CD14-positive monocyte (primary cell): ENCODE results near the gene UNC93A. TPM values are rescaled to one million over a fixed set of nuclear protein-coding genes. Genes with fewer than 3 reads are reported as not detected.
"Not testable (repeated sequence)": the region's sequence is repeated elsewhere in the genome, so short reads cannot be mapped to it uniquely, and the experiment has no call there.

Experiments
- DNase-seq, 3 donors: peaks; one replicate each; pipeline ENCODE4 v3.0.0-alpha.2; 2011 to 2022
- H2AFZ ChIP-seq: 2 replicates; pipeline ENCODE4 v1.6.0; 2012; ENCODE audit warnings: mild to moderate bottlenecking, low read depth, low read length, inconsistent platforms; ENCODE audit not compliant: insufficient read depth, poor library complexity, severe bottlenecking
- H3K27ac ChIP-seq, 2 donors: 1 replicate in 1 of 2; 2 replicates in 1 of 2; pipeline ENCODE4 v1.5.1; 2012 to 2013; ENCODE audit warnings: low read length in 2 of 2, control low read depth in 1 of 2, inconsistent platforms in 1 of 2, low read depth in 1 of 2, mild to moderate bottlenecking in 1 of 2
- H3K27me3 ChIP-seq, 2 donors: one replicate each; pipeline versions ENCODE4 v1.6.0 to v1.6.1; 2011 to 2013; ENCODE audit warnings: low read length in 2 of 2; ENCODE audit not compliant: control insufficient read depth in 2 of 2, insufficient read depth in 2 of 2
- H3K36me3 ChIP-seq, 2 donors: replicated peaks in 1 of 2; 1 replicate in 1 of 2; 2 replicates in 1 of 2; pipeline versions ENCODE4 v1.5.1 to v1.6.1; 2012 to 2013; ENCODE audit warnings: low read length in 2 of 2, control low read depth in 1 of 2, inconsistent platforms in 1 of 2, mild to moderate bottlenecking in 1 of 2; ENCODE audit not compliant: insufficient read depth in 2 of 2, control insufficient read depth in 1 of 2
- H3K4me1 ChIP-seq, 2 donors: 1 replicate in 1 of 2; 2 replicates in 1 of 2; pipeline versions ENCODE4 v1.5.1 to v1.6.1; 2012 to 2013; ENCODE audit warnings: low read length in 2 of 2, control low read depth in 1 of 2, inconsistent platforms in 1 of 2, mild to moderate bottlenecking in 1 of 2, moderate library complexity in 1 of 2; ENCODE audit not compliant: insufficient read depth in 2 of 2, control insufficient read depth in 1 of 2
- H3K4me2 ChIP-seq: replicated peaks from 2 replicates; pipeline ENCODE3; 2012; ENCODE audit warnings: low read length, moderate library complexity, mild to moderate bottlenecking; ENCODE audit not compliant: poor library complexity, severe bottlenecking; ENCODE audit errors: extremely low read depth
- H3K4me3 ChIP-seq, 3 experiments: fragments of 200-600 bp in 1 of 3; sonication (generic) in 1 of 3; replicated peaks in 1 of 3; 1 replicate in 2 of 3; 2 replicates in 1 of 3; pipeline ENCODE4 v1.5.1; 2011 to 2013; ENCODE audit warnings: low read length in 3 of 3, mild to moderate bottlenecking in 3 of 3, control low read depth in 2 of 3, low read depth in 2 of 3, inconsistent platforms in 1 of 3, moderate library complexity in 1 of 3
- H3K79me2 ChIP-seq: 2 replicates; pipeline ENCODE4 v1.6.0; 2012; ENCODE audit warnings: mild to moderate bottlenecking, control low read depth, inconsistent platforms, low read length, moderate library complexity; ENCODE audit not compliant: insufficient read depth
- H3K9ac ChIP-seq: 2 replicates; pipeline ENCODE4 v1.6.0; 2017; ENCODE audit warnings: low read length, mild to moderate bottlenecking; ENCODE audit not compliant: insufficient read depth, poor library complexity, severe bottlenecking
- H3K9me3 ChIP-seq, 2 donors: replicated peaks in 1 of 2; 1 replicate in 1 of 2; 2 replicates in 1 of 2; pipeline versions ENCODE4 v1.5.1 to v1.6.1; 2012 to 2013; ENCODE audit warnings: low read length in 2 of 2, control low read depth in 1 of 2; ENCODE audit not compliant: control insufficient read depth in 1 of 2, insufficient read depth in 1 of 2
- H4K20me1 ChIP-seq: 2 replicates; pipeline ENCODE4 v1.6.0; 2012; ENCODE audit warnings: mild to moderate bottlenecking, low read length, control low read depth, moderate library complexity; ENCODE audit not compliant: insufficient read depth
- H3K27ac Mint-ChIP-seq, 7 donors: one replicate each; pipeline ENCODE4 v1.8.0; 2020; ENCODE audit warnings: mild to moderate bottlenecking in 7 of 7, mixed read lengths in 7 of 7, moderate library complexity in 6 of 7, inconsistent platforms in 2 of 7
- H3K27me3 Mint-ChIP-seq, 3 donors: one replicate each; pipeline ENCODE4 v1.8.0; 2021 to 2022; ENCODE audit warnings: low read depth in 3 of 3, mild to moderate bottlenecking in 3 of 3, mixed read lengths in 3 of 3, moderate library complexity in 3 of 3, inconsistent platforms in 1 of 3
- H3K36me3 Mint-ChIP-seq, 2 donors: one replicate each; pipeline ENCODE4 v1.8.0; 2020; ENCODE audit warnings: mixed read lengths in 2 of 2, inconsistent platforms in 1 of 2, mild to moderate bottlenecking in 1 of 2
- H3K4me1 Mint-ChIP-seq: one replicate; pipeline ENCODE4 v1.8.0; 2020; ENCODE audit warnings: mild to moderate bottlenecking, mixed read lengths
- H3K4me3 Mint-ChIP-seq, 2 donors: one replicate each; pipeline ENCODE4 v1.8.0; 2020; ENCODE audit warnings: mild to moderate bottlenecking in 2 of 2, mixed read lengths in 2 of 2, moderate library complexity in 1 of 2
- H3K9me3 Mint-ChIP-seq, 7 donors: one replicate each; pipeline ENCODE4 v1.8.0; 2020 to 2022; ENCODE audit warnings: mixed read lengths in 7 of 7, mild to moderate bottlenecking in 6 of 7, moderate library complexity in 6 of 7, inconsistent platforms in 2 of 7
- CTCF ChIP-seq: fragments of 200-600 bp; IDR thresholded peaks from one replicate; pipeline ENCODE4 v1.8.0; 2022; ENCODE audit warnings: antibody characterized with exemption, mild to moderate bottlenecking
- WGBS: methylation state at CpG from one replicate; pipeline ENCODE4 v1.1.5; 2013; ENCODE audit warnings: missing lambda C conversion rate; ENCODE audit not compliant: insufficient coverage; 5-methylcytosine and 5-hydroxymethylcytosine counted together
- intact Hi-C, 2 donors: fragments of 100-400 bp; cut with micrococcal nuclease; formaldehyde crosslinking; loops; one replicate each; pipeline versions ENCODE4 v1.15.0 to v1.15.1; 2023
- polyA minus RNA-seq: library from RNA; depleted of rRNA, polyadenylated mRNA; stranded (reverse); fragments of >200 nt; gene quantifications from 2 replicates; pipeline ENCODE4 v1.2.3, GENCODE V29; 2012
- polyA plus RNA-seq, 3 donors: library from polyadenylated mRNA; depleted of rRNA in 1 of 3; unstranded in 2 of 3; stranded (reverse) in 1 of 3; fragments of 300-500 nt in 2 of 3; fragments of >200 nt in 1 of 3; fragmentation: Illumina TruSeq in 2 of 3; gene quantifications; 1 replicate in 2 of 3; 2 replicates in 1 of 3; pipeline ENCODE4 v1.2.3, GENCODE V29; 2012 to 2021
- total RNA-seq, 12 experiments: library from RNA in 1 of 12; stranded (reverse) in 1 of 12; fragments of 120-200 nt in 1 of 12; gene quantifications; one replicate each; pipeline ENCODE4 v1.2.4 and lab custom pipeline; 2013 to 2026; ENCODE audit warnings: mixed read lengths in 6 of 12, inconsistent platforms in 1 of 12

UNC93A gene
- not detected for total RNA-seq (2013)
- polyA plus RNA-seq (not detected), polyA minus RNA-seq (not detected in 2 replicates), total RNA-seq (lab: John Stamatoyannopoulos, UW) (0 to 0.58 (median 0) reads per million in 11 experiments)

GRCh38 chr6:167290786-167291622 is at the start of gene UNC93A:
TSS of gene UNC93A (plus strand) at chr6:167291315. CDS start at chr6:167291490, 175 bp downstream.
- Histone ChIP-seq H4K20me1 (no peaks in the 10 kb centered on the region), H3K9me3 (no peaks in the 10 kb centered on the region), H3K27me3 (peaks cover 0 to 4% of the 10 kb centered on the region in 2 donors), H3K4me1 (no peaks in the 10 kb centered on the region), H3K36me3 (no peaks in the 10 kb centered on the region), H3K79me2 (no peaks in the 10 kb centered on the region), H3K27ac (no peak within 1 kb of the TSS), H3K4me3 (no peak within 1 kb of the TSS), H3K9ac (no peak within 1 kb of the TSS), H3K4me2 (no peak within 1 kb of the TSS), H2AFZ (no peak within 1 kb of the TSS)
- H3K4me1 Mint-ChIP-seq, result no peaks in the 10 kb centered on the region
- peaks cover 2 to 10% (median 5%) of the 10 kb centered on the region in 3 donors for H3K27me3 Mint-ChIP-seq
- 17% methylated on average over 2 of the region's 7 CpGs for WGBS
- no peaks in the 10 kb centered on the region for H3K36me3 Mint-ChIP-seq
- intact Hi-C loops, result loop anchor here in 1 of 2 donors (10.0 kb wide), 1 partner anchor 516 kb away; no protein-coding TSS in a partner anchor
- no peak within 1 kb of the TSS for H3K4me3 Mint-ChIP-seq
- H3K27ac Mint-ChIP-seq, result no peak within 1 kb of the TSS
- no peak for DNase-seq
- no peak for TF ChIP-seq CTCF
- H3K9me3 Mint-ChIP-seq, result peaks cover 0 to 3% (median 0%) of the 10 kb centered on the region in 7 donors

DNA sequence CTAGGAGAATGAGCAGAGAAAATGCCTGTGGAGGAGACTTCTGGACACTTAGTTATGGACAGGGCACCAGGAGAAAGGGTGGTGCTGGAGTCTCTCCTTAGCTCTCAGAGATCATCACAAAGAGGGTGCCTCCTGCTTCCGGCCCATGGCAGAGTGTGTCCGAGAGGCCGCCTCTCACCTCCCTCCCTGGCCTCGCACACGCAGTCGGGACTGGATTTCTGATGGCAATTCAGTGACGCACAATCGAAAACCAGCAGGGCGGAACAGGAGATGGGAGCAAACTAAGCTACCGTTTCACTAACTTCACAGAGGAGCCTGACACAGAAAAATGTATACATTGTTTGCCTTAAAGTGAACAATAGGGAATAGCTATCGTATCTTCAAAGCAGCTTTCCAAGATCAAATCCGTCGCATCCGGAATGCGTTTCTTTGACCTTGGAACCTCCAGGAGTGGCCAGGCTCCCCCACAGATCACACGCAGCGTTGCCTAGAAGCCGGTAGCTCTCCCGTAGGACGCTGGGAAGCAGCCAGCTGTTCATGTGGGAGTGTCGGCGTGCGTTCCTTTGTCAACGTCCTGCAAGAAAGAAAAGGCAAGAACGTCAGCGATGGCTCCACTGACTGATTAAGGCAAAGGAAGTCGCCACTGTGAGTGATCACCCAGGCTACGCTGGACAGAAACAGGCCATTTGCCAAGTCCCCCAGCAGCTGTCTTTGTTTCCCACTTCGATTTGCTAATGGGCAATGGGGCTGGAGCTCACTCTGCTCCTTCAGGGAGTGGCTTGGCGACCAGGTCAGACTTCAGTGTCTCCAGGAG is 49.6 kb upstream of the UNC93A start:
- H3K4me3 ChIP-seq, H3K27ac ChIP-seq, H3K4me1 Mint-ChIP-seq: not testable (repeated sequence)

DNA sequence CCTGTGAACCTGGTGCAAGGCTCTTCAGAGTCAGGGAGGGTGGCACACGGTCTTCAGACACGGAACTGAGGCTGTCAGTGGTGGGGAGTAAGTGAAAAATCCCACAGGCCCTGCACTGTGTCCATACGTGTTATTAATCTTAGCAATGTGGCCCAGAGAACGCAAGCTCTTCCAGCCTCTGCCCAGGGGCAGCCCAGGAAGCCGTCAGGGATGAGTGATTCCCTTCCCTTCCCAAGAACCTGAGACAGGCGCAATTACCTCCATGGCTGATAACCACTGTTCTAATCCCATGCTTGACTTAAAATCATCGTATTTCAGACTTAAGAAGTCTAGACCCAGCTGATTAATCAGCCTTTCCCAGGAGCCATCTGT is 49.0 kb upstream of the UNC93A start:
- H3K27ac ChIP-seq, H3K4me1 ChIP-seq, intact Hi-C loops, H3K9me3 ChIP-seq, H4K20me1 ChIP-seq, H3K79me2 ChIP-seq, H3K27me3 Mint-ChIP-seq, H3K36me3 Mint-ChIP-seq, H3K4me3 Mint-ChIP-seq, H3K27me3 ChIP-seq, DNase-seq, H3K4me1 Mint-ChIP-seq, H3K9me3 Mint-ChIP-seq, H3K9ac ChIP-seq, H3K4me2 ChIP-seq, H3K27ac Mint-ChIP-seq, H3K4me3 ChIP-seq, H2AFZ ChIP-seq, H3K36me3 ChIP-seq: not testable (repeated sequence)
- WGBS, result 100% methylated on average over 1 of the region's 7 CpGs

More for the DNA sequence above, 49.6 kb upstream of the UNC93A start:
- H3K36me3 ChIP-seq, H3K4me2 ChIP-seq, H3K9ac ChIP-seq, H3K27me3 ChIP-seq, H3K9me3 ChIP-seq, H3K4me3 Mint-ChIP-seq, H3K79me2 ChIP-seq, H2AFZ ChIP-seq, intact Hi-C loops, H3K9me3 Mint-ChIP-seq, H4K20me1 ChIP-seq, H3K36me3 Mint-ChIP-seq, DNase-seq, H3K27me3 Mint-ChIP-seq, H3K4me1 ChIP-seq: not testable (repeated sequence)
- H3K27ac Mint-ChIP-seq, result peak overlapping the region in 1 of 7 donors; percentile 70
- 83% methylated on average over 6 of the region's 30 CpGs for WGBS
